Measurements from ENCODE around the gene GALNT17. TPM values are rescaled to one million over a fixed set of nuclear protein-coding genes. Genes with fewer than 3 reads are reported as not detected.
"Not testable (repeated sequence)": the region's sequence is repeated elsewhere in the genome, so short reads cannot be mapped to it uniquely, and the experiment has no call there.

The GALNT17 gene
- total RNA-seq, 2 donors from 2014 or later: not detected

GRCh38 chr7:71592388-71592787 lies 460.4 kb downstream of the GALNT17 start:
- H3K4me3 Mint-ChIP-seq; H3K36me3 Mint-ChIP-seq; H3K27me3 Mint-ChIP-seq; H3K9me3 Mint-ChIP-seq; H3K4me1 Mint-ChIP-seq (ENCODE audit: low read depth in 2 of 2); ATAC-seq; H3K27ac Mint-ChIP-seq; DNase-seq (ENCODE audit: low spot score): not testable (repeated sequence)

- Mint-ChIP-seq H3K27ac (no peak overlapping the region), H3K36me3 (no peaks in the 10 kb centered on the region), H3K4me1 (ENCODE audit: low read depth in 2 of 2) (no peaks in the 10 kb centered on the region), H3K9me3 (peaks cover 6% of the 10 kb centered on the region), H3K4me3 (no peak overlapping the region), H3K27me3 (no peaks in the 10 kb centered on the region)
- DNase-seq (ENCODE audit: low spot score): no peak
- ATAC-seq: no peak
Observed at GRCh38 chr7:71594736-71595135, 462.8 kb downstream of the GALNT17 start.

- H3K27ac Mint-ChIP-seq: no peak overlapping the region
- peaks cover 6% of the 10 kb centered on the region for H3K9me3 Mint-ChIP-seq
- H3K4me1 Mint-ChIP-seq (ENCODE audit: low read depth in 2 of 2): no peaks in the 10 kb centered on the region
- DNase-seq (ENCODE audit: low spot score): no peak
- no peak for ATAC-seq
- H3K36me3 Mint-ChIP-seq: no peaks in the 10 kb centered on the region
- H3K4me3 Mint-ChIP-seq: no peak overlapping the region
- no peaks in the 10 kb centered on the region for H3K27me3 Mint-ChIP-seq
Observed at GRCh38 chr7:71595176-71595575, 463.2 kb downstream of the GALNT17 start.

GRCh38 chr7:71598553-71598952 lies 466.6 kb downstream of the GALNT17 start:
- Mint-ChIP-seq H3K36me3 (no peaks in the 10 kb centered on the region), H3K4me1 (ENCODE audit: low read depth in 2 of 2) (no peaks in the 10 kb centered on the region), H3K9me3 (peaks cover 20% of the 10 kb centered on the region), H3K27ac (no peak overlapping the region), H3K27me3 (no peaks in the 10 kb centered on the region), H3K4me3 (no peak overlapping the region)
- ATAC-seq: no peak
- no peak for DNase-seq (ENCODE audit: low spot score)

DNA sequence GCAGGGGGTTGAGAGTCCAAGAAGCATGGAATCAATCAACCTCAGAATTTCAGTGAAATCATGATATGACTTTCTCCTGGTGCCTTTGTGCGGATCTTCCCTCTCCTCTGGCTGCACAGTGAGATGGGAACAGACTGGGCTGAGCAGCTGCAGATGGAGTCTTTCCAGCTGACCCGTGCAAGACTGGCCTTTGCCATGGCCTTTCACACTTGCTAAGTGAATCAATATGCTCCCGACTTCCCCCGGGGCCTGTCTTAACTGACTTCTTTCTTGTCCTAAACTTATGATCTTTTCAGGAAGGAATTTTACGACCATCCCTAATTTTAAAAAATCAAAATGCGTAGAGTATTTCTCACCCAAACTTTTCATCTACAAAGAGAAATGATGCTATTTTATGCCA lies 469.9 kb downstream of the GALNT17 start:
- H3K36me3 Mint-ChIP-seq: no peaks in the 10 kb centered on the region
- no peak overlapping the region for H3K4me3 Mint-ChIP-seq
- ATAC-seq (no peak), DNase-seq (ENCODE audit: low spot score) (no peak)
- H3K27ac Mint-ChIP-seq: no peak overlapping the region
- H3K27me3 Mint-ChIP-seq: no peaks in the 10 kb centered on the region
- no peaks in the 10 kb centered on the region for H3K4me1 Mint-ChIP-seq (ENCODE audit: low read depth in 2 of 2)
- peaks cover 25% of the 10 kb centered on the region for H3K9me3 Mint-ChIP-seq

DNA sequence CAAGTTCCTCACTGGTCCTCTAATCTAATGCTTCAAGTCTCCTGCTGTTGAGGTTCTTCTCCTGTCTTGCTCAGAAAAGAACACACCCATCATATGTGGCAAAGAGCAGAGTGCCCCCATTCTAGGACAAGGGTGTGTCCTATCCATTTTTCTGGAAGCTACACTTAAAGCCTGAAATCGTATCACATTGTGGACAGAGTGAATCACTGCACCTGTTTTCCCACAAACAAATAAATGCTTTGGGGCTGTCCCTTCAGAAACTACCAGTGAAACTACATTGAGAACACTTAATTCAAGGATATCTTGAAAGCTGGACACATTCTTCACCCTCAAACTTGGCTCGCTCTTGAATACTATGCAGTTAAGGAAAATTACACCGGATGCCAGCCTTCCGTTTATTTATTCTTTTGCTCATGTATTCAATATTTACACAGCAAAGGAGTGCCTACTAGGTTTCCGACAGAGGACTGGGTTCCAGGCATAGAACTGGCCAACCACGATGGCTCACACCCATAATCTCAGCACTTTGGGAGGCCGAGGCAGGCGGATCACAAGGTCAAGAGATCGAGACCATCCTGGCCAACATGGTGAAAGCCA lies 473.0 kb downstream of the GALNT17 start:
- Mint-ChIP-seq H3K9me3 (peaks cover 33% of the 10 kb centered on the region), H3K27me3 (no peaks in the 10 kb centered on the region), H3K36me3 (no peaks in the 10 kb centered on the region), H3K4me3 (no peak overlapping the region), H3K27ac (no peak overlapping the region), H3K4me1 (ENCODE audit: low read depth in 2 of 2) (no peaks in the 10 kb centered on the region)
- ATAC-seq: no peak
- DNase-seq (ENCODE audit: low spot score): no peak

GRCh38 chr7:71611986-71612385 lies 480.0 kb downstream of the GALNT17 start:
- Mint-ChIP-seq H3K9me3 (peaks cover 19% of the 10 kb centered on the region), H3K4me1 (ENCODE audit: low read depth in 2 of 2) (no peaks in the 10 kb centered on the region), H3K36me3 (no peaks in the 10 kb centered on the region), H3K4me3 (no peak overlapping the region), H3K27ac (no peak overlapping the region), H3K27me3 (no peaks in the 10 kb centered on the region)
- DNase-seq (ENCODE audit: low spot score) (no peak), ATAC-seq (no peak)

DNA sequence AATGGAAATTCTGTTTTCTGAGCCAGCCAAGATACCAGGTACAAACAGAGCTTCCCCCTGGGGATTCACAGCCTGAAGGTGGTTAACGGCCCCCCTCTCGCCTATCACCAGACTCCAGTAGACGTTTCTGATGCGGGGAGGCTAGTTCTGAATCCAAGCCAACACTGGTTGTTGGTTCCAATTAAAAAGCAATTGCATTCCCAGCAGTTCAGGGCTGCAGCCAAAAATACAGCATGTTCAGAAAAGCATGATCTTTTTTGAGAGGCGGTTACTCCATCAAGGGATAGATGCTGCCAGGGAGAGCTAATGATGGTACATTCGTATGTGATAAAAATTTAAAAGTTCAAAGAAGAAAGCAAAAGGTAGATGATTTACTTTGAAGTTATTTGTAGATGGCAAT lies 481.0 kb downstream of the GALNT17 start:
- no peaks in the 10 kb centered on the region for H3K36me3 Mint-ChIP-seq
- no peaks in the 10 kb centered on the region for H3K27me3 Mint-ChIP-seq
- peaks cover 15% of the 10 kb centered on the region for H3K9me3 Mint-ChIP-seq
- no peak overlapping the region for H3K4me3 Mint-ChIP-seq
- ATAC-seq (no peak), DNase-seq (ENCODE audit: low spot score) (no peak)
- no peaks in the 10 kb centered on the region for H3K4me1 Mint-ChIP-seq (ENCODE audit: low read depth in 2 of 2)
- H3K27ac Mint-ChIP-seq: no peak overlapping the region

DNA sequence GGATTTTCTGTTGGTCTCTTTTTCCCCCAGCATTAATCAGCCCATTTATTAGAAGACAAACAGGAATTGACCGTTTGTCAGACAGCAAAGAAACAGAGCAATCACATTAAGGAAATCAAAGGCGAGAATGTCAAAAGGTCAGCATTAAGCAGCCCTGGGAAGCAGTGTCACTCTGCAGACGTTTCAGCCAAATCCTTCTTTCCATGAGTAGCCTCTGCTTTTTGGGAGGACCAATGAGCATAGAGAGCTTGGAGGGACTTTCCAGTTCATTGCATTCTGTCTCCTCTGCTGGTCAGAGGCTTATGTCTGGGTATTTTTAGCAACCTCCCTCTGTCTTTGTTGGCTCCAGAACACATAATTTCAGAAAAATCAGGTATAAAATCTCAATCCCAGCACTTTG lies 481.4 kb downstream of the GALNT17 start:
- H3K36me3 Mint-ChIP-seq: no peaks in the 10 kb centered on the region
- ATAC-seq (no peak), DNase-seq (ENCODE audit: low spot score) (no peak)
- peaks cover 13% of the 10 kb centered on the region for H3K9me3 Mint-ChIP-seq
- H3K4me1 Mint-ChIP-seq (ENCODE audit: low read depth in 2 of 2): no peaks in the 10 kb centered on the region
- no peaks in the 10 kb centered on the region for H3K27me3 Mint-ChIP-seq
- H3K27ac Mint-ChIP-seq: no peak overlapping the region
- H3K4me3 Mint-ChIP-seq: no peak overlapping the region

DNA sequence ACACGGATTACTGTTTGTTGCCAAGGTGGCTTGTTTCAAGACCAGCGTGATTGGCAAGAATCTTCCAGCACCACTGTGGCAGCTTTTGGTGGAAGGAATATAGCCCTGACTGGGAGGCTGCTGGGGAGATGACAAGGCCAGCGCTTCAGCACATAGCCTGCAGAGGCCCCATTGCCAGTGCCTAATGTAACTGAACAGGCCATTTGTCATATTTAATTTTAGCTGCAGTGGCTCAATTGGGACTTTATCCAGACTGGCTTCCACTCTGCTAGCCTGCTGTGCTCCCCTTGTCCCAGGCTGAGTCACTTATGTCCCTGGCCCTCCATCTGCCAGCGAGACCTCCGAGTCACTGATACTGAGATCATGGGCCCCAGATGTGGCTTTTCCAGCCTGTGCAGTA lies 483.1 kb downstream of the GALNT17 start:
- H3K27ac Mint-ChIP-seq: no peak overlapping the region
- peaks cover 5% of the 10 kb centered on the region for H3K36me3 Mint-ChIP-seq
- H3K9me3 Mint-ChIP-seq: peaks cover 21% of the 10 kb centered on the region
- ATAC-seq (no peak), DNase-seq (ENCODE audit: low spot score) (no peak)
- H3K4me1 Mint-ChIP-seq (ENCODE audit: low read depth in 2 of 2): no peaks in the 10 kb centered on the region
- H3K27me3 Mint-ChIP-seq: no peaks in the 10 kb centered on the region
- H3K4me3 Mint-ChIP-seq: no peak overlapping the region

GRCh38 chr7:71616217-71616616 lies 484.3 kb downstream of the GALNT17 start:
- H3K27me3 Mint-ChIP-seq: no peaks in the 10 kb centered on the region

GRCh38 chr7:71618278-71618677 lies 486.3 kb downstream of the GALNT17 start:
- H3K9me3 Mint-ChIP-seq: peaks cover 18% of the 10 kb centered on the region

More at GRCh38 chr7:71616217-71616616, 484.3 kb downstream of the GALNT17 start:
- peaks cover 21% of the 10 kb centered on the region for H3K9me3 Mint-ChIP-seq
- H3K4me1 Mint-ChIP-seq (ENCODE audit: low read depth in 2 of 2): no peaks in the 10 kb centered on the region
- no peak overlapping the region for H3K27ac Mint-ChIP-seq
- no peak for DNase-seq (ENCODE audit: low spot score)
- H3K36me3 Mint-ChIP-seq: peaks cover 5% of the 10 kb centered on the region
- H3K4me3 Mint-ChIP-seq: no peak overlapping the region
- no peak for ATAC-seq

GRCh38 chr7:71625545-71625944 lies 493.6 kb downstream of the GALNT17 start:
- no peaks in the 10 kb centered on the region for H3K27me3 Mint-ChIP-seq
- no peak for ATAC-seq
- no peak for DNase-seq (ENCODE audit: low spot score)
- no peak overlapping the region for H3K27ac Mint-ChIP-seq
- no peaks in the 10 kb centered on the region for H3K4me1 Mint-ChIP-seq (ENCODE audit: low read depth in 2 of 2)
- no peak overlapping the region for H3K4me3 Mint-ChIP-seq
- no peaks in the 10 kb centered on the region for H3K36me3 Mint-ChIP-seq
- peaks cover 6% of the 10 kb centered on the region for H3K9me3 Mint-ChIP-seq

More at GRCh38 chr7:71618278-71618677, 486.3 kb downstream of the GALNT17 start:
- Mint-ChIP-seq H3K4me3 (no peak overlapping the region), H3K27ac (no peak overlapping the region), H3K4me1 (ENCODE audit: low read depth in 2 of 2) (no peaks in the 10 kb centered on the region), H3K36me3 (peaks cover 5% of the 10 kb centered on the region), H3K27me3 (no peaks in the 10 kb centered on the region)
- DNase-seq (ENCODE audit: low spot score) (no peak), ATAC-seq (no peak)

DNA sequence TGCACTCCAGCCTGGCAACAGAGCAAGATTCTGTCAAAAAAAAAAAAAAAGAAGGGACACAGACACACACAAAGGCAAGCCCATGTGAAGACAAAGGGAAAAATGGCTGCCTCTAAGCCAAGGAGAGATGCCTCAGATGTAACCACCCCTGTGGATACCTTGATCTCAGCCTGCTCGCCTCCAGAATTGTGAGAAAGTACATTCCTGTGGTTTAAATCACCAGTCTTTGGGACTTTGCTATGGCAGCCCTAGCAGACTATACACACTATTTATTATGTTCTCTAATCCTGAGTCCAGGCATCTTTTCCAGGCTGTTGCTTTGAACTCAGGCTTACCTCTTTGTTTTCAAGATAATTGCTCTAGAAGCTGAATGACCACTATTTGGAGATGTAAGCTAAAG lies 494.3 kb downstream of the GALNT17 start:
- Mint-ChIP-seq H3K4me1 (ENCODE audit: low read depth in 2 of 2) (no peaks in the 10 kb centered on the region), H3K4me3 (no peak overlapping the region), H3K27ac (no peak overlapping the region), H3K36me3 (no peaks in the 10 kb centered on the region), H3K27me3 (no peaks in the 10 kb centered on the region), H3K9me3 (peaks cover 7% of the 10 kb centered on the region)
- DNase-seq (ENCODE audit: low spot score): no peak
- no peak for ATAC-seq

GRCh38 chr7:71627651-71628050 lies 495.7 kb downstream of the GALNT17 start:
- Mint-ChIP-seq H3K27ac (no peak overlapping the region), H3K27me3 (no peaks in the 10 kb centered on the region), H3K4me1 (ENCODE audit: low read depth in 2 of 2) (no peaks in the 10 kb centered on the region), H3K9me3 (peaks cover 4% of the 10 kb centered on the region), H3K4me3 (no peak overlapping the region), H3K36me3 (no peaks in the 10 kb centered on the region)
- ATAC-seq (no peak), DNase-seq (ENCODE audit: low spot score) (no peak)
